WTC11 (cell line): ENCODE results near the gene GLT1D1. TPM values are rescaled to one million over a fixed set of nuclear protein-coding genes. Genes with fewer than 3 reads are reported as not detected.

Source experiments
- ATAC-seq: fragments of 200-7000 bp; cut with Tn5 transposase; 2 replicates; pipeline ENCODE4 v1.10.0; 2021; ENCODE audit warnings: mild to moderate bottlenecking, moderate library complexity
- CTCF ChIA-PET: fragments of 300-600 bp; sonication (Branson Sonifier 250); formaldehyde crosslinking; loops from one replicate; lab custom pipeline; 2021; ENCODE audit warnings: antibody characterized with exemption; lab: Charles Lee
- POLR2A ChIA-PET: fragments of 350-600 bp; sonication (Branson Sonifier 250); formaldehyde crosslinking; loops from one replicate; lab custom pipeline; 2021; ENCODE audit warnings: antibody characterized with exemption; lab: Charles Lee
- DNase-seq: peaks from one replicate; pipeline ENCODE4 v3.0.0; 2021; ENCODE audit warnings: low spot score
- H3K27ac Mint-ChIP-seq: 2 replicates; pipeline ENCODE4 v1.8.0; 2021; ENCODE audit warnings: mixed read lengths
- H3K27me3 Mint-ChIP-seq: 2 replicates; pipeline ENCODE4 v1.8.0; 2021; ENCODE audit warnings: low read depth, mild to moderate bottlenecking, moderate library complexity, mixed read lengths
- H3K36me3 Mint-ChIP-seq: 2 replicates; pipeline ENCODE4 v1.8.0; 2021; ENCODE audit warnings: mixed read lengths
- H3K4me1 Mint-ChIP-seq: 2 replicates; pipeline ENCODE4 v1.8.0; 2022; ENCODE audit warnings: mixed read lengths
- H3K4me3 Mint-ChIP-seq: 2 replicates; pipeline ENCODE4 v1.8.0; 2021; ENCODE audit warnings: mild to moderate bottlenecking, moderate library complexity, mixed read lengths
- H3K9me3 Mint-ChIP-seq: 2 replicates; pipeline ENCODE4 v1.8.0; 2021; ENCODE audit warnings: mixed read lengths
- CDX4 ChIP-seq: fragments of 250-450 bp; sonication (Bioruptor Pico); IDR thresholded peaks from 2 replicates; pipeline ENCODE4 v1.9.0; 2021; ENCODE audit warnings: moderate library complexity, mild to moderate bottlenecking, inconsistent platforms, borderline replicate concordance
- E2F5 ChIP-seq: sonication (generic); formaldehyde crosslinking; IDR thresholded peaks from 2 replicates; pipeline ENCODE4 v1.8.1; 2022; ENCODE audit warnings: mild to moderate bottlenecking, moderate library complexity, missing genetic modification reagents
- ESRRA ChIP-seq: sonication (generic); formaldehyde crosslinking; IDR thresholded peaks from 2 replicates; pipeline ENCODE4 v1.8.1; 2022; ENCODE audit warnings: mild to moderate bottlenecking, missing genetic modification reagents, borderline replicate concordance
- JAZF1 ChIP-seq: fragments of 250-450 bp; sonication (Bioruptor Pico); IDR thresholded peaks from 2 replicates; pipeline ENCODE4 v1.9.0; 2021; ENCODE audit warnings: moderate library complexity, mild to moderate bottlenecking, inconsistent platforms
- MXD4 ChIP-seq: fragments of 250-450 bp; sonication (Bioruptor Pico); IDR thresholded peaks from 2 replicates; pipeline ENCODE4 v1.8.0; 2021; ENCODE audit warnings: mild to moderate bottlenecking, moderate library complexity, borderline replicate concordance
- NR3C1 ChIP-seq: sonication (generic); formaldehyde crosslinking; conservative IDR thresholded peaks from 2 replicates; pipeline ENCODE4 v1.8.1; 2023; ENCODE audit warnings: low read depth, mild to moderate bottlenecking, missing genetic modification reagents
- OVOL2 ChIP-seq: fragments of 250-450 bp; sonication (Bioruptor Pico); IDR thresholded peaks from 2 replicates; pipeline ENCODE4 v1.9.0; 2021; ENCODE audit warnings: mild to moderate bottlenecking, borderline replicate concordance
- PRDM15 ChIP-seq: sonication (generic); formaldehyde crosslinking; IDR thresholded peaks from 2 replicates; pipeline ENCODE4 v1.8.0; 2022; ENCODE audit warnings: missing genetic modification reagents
- RORB ChIP-seq: fragments of 250-450 bp; sonication (Bioruptor Pico); IDR thresholded peaks from 2 replicates; pipeline ENCODE4 v1.9.0; 2021; ENCODE audit warnings: mild to moderate bottlenecking
- SOX15 ChIP-seq: fragments of 250-450 bp; sonication (Bioruptor Pico); IDR thresholded peaks from 2 replicates; pipeline ENCODE4 v1.9.0; 2021; ENCODE audit warnings: mild to moderate bottlenecking
- TCF7 ChIP-seq: sonication (generic); formaldehyde crosslinking; IDR thresholded peaks from 2 replicates; pipeline ENCODE4 v1.8.0; 2022; ENCODE audit warnings: mild to moderate bottlenecking, low read depth, missing genetic modification reagents, moderate library complexity
- ZBTB43 ChIP-seq: sonication (generic); formaldehyde crosslinking; IDR thresholded peaks from 2 replicates; pipeline ENCODE4 v1.8.1; 2023; ENCODE audit warnings: mild to moderate bottlenecking, missing genetic modification reagents
- ZNF396 ChIP-seq: fragments of 250-450 bp; sonication (Bioruptor Pico); IDR thresholded peaks from 2 replicates; pipeline ENCODE4 v1.8.0; 2021; ENCODE audit warnings: mild to moderate bottlenecking, moderate library complexity, borderline replicate concordance
- ZNF416 ChIP-seq: fragments of 250-450 bp; sonication (Bioruptor Pico); IDR thresholded peaks from 2 replicates; pipeline ENCODE4 v1.9.0; 2021; ENCODE audit warnings: mild to moderate bottlenecking, inconsistent platforms
- total RNA-seq: library from RNA; stranded (reverse); gene quantifications from 3 replicates; pipeline ENCODE4 v1.2.3, GENCODE V29; 2021
- TF ChIP-seq, protein P1 (sequence below): fragments of 250-450 bp; sonication (Bioruptor Pico); IDR thresholded peaks from 2 replicates; pipeline ENCODE4 v1.9.0; 2021; ENCODE audit warnings: mild to moderate bottlenecking
- TF ChIP-seq, protein P2 (sequence below): sonication (generic); formaldehyde crosslinking; IDR thresholded peaks from 2 replicates; pipeline ENCODE4 v1.8.0; 2022; ENCODE audit warnings: mild to moderate bottlenecking, missing genetic modification reagents
- TF ChIP-seq, protein P3 (sequence below): fragments of 250-450 bp; sonication (Bioruptor Pico); IDR thresholded peaks from 2 replicates; pipeline ENCODE4 v1.8.0; 2021; ENCODE audit warnings: mild to moderate bottlenecking
- TF ChIP-seq, protein P4 (sequence below): sonication (generic); formaldehyde crosslinking; IDR thresholded peaks from 2 replicates; pipeline ENCODE4 v1.8.0; 2022; ENCODE audit warnings: mild to moderate bottlenecking, missing genetic modification reagents

Gene GLT1D1
- total RNA-seq, 1 experiment from 2014 or later = 1.5 TPM

DNA sequence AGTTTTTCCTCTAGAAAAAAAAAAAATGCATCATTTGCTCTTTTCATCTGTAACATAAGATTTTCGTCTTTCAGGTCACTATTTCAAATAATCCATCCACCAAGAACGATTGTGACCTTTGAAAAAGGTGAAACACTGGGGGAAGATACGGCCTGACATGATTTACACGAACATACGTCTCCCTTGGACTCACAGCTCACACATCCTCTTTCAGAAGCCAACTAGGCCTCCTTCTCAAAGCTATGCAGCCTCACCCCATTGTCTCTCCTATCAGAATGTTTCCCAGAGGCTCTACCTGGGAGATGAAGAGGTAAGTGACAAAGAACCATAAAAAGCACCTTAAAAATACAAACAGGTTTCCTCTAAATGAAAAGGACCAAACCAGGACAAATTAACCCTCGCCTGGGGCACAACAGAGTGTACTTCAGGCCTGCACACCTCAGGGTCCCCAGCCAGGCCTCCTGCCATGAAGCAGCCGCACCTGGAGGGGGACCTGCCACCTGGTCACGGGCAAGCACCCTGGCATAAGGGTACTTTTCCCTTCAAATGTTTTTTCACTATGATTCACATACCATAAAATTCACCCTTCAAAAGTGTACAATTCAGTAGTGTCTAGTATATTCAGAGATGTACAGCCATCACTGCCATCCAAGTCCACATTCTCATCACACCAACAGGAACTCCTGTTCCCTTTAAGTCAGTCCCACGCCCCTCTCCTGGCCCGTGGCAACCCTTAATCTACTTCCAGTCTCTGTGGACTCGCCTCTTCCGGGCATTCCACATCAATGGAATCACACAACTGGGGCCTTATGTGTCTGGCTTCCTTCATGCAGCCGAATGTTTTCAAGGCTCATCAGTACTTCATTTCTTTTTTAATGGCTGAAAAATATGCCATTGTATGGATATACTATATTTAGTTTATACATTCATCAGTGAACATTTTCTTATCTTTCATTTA, 34.9 kb upstream of the GLT1D1 start:
- Mint-ChIP-seq H3K9me3 (peaks cover 50% of the 10 kb centered on the region), H3K36me3 (peaks cover 58% of the 10 kb centered on the region), H3K27ac (no peak overlapping the region), H3K27me3 (peaks cover 7% of the 10 kb centered on the region), H3K4me1 (peaks cover 18% of the 10 kb centered on the region), H3K4me3 (no peak overlapping the region)
- DNase-seq (no peak), ATAC-seq (no peak)
- POLR2A ChIA-PET = no interaction called here
- CTCF ChIA-PET = no interaction called here
- TF ChIP-seq, protein P1, sequence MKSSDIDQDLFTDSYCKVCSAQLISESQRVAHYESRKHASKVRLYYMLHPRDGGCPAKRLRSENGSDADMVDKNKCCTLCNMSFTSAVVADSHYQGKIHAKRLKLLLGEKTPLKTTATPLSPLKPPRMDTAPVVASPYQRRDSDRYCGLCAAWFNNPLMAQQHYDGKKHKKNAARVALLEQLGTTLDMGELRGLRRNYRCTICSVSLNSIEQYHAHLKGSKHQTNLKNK = no peak
- no peak for TF ChIP-seq JAZF1 (CRISPR knock-in tag)
- TF ChIP-seq, protein P2, sequence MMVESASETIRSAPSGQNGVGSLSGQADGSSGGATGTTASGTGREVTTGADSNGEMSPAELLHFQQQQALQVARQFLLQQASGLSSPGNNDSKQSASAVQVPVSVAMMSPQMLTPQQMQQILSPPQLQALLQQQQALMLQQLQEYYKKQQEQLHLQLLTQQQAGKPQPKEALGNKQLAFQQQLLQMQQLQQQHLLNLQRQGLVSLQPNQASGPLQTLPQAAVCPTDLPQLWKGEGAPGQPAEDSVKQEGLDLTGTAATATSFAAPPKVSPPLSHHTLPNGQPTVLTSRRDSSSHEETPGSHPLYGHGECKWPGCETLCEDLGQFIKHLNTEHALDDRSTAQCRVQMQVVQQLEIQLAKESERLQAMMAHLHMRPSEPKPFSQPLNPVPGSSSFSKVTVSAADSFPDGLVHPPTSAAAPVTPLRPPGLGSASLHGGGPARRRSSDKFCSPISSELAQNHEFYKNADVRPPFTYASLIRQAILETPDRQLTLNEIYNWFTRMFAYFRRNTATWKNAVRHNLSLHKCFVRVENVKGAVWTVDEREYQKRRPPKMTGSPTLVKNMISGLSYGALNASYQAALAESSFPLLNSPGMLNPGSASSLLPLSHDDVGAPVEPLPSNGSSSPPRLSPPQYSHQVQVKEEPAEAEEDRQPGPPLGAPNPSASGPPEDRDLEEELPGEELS = no peak
- TF ChIP-seq CDX4 = no peak
- TF ChIP-seq, protein P3, sequence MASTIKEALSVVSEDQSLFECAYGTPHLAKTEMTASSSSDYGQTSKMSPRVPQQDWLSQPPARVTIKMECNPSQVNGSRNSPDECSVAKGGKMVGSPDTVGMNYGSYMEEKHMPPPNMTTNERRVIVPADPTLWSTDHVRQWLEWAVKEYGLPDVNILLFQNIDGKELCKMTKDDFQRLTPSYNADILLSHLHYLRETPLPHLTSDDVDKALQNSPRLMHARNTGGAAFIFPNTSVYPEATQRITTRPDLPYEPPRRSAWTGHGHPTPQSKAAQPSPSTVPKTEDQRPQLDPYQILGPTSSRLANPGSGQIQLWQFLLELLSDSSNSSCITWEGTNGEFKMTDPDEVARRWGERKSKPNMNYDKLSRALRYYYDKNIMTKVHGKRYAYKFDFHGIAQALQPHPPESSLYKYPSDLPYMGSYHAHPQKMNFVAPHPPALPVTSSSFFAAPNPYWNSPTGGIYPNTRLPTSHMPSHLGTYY = no peak
- no peak for TF ChIP-seq ZNF396 (CRISPR knock-in tag)
- TF ChIP-seq RORB (CRISPR knock-in tag) = no peak
- no peak for TF ChIP-seq ESRRA
- TF ChIP-seq E2F5 = no peak
- TF ChIP-seq MXD4 = no peak
- TF ChIP-seq ZNF416 (CRISPR knock-in tag) = no peak
- no peak for TF ChIP-seq TCF7 (CRISPR knock-in tag)
- no peak for TF ChIP-seq ZBTB43 (CRISPR knock-in tag)
- no peak for TF ChIP-seq PRDM15 (CRISPR knock-in tag)
- TF ChIP-seq OVOL2 = no peak
- TF ChIP-seq, protein P4, sequence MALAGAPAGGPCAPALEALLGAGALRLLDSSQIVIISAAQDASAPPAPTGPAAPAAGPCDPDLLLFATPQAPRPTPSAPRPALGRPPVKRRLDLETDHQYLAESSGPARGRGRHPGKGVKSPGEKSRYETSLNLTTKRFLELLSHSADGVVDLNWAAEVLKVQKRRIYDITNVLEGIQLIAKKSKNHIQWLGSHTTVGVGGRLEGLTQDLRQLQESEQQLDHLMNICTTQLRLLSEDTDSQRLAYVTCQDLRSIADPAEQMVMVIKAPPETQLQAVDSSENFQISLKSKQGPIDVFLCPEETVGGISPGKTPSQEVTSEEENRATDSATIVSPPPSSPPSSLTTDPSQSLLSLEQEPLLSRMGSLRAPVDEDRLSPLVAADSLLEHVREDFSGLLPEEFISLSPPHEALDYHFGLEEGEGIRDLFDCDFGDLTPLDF = no peak
- no peak for TF ChIP-seq NR3C1 (CRISPR knock-in tag)
- no peak for TF ChIP-seq SOX15 (CRISPR knock-in tag)
- TF ChIP-seq, all 79 proteins: peak for 0
